Testis (tissue), 3 donors: Measurements from ENCODE around the gene SLN. TPM values are rescaled to one million over a fixed set of nuclear protein-coding genes. Genes with fewer than 3 reads are reported as not detected.

Experiments used
- DNase-seq: peaks from one replicate; pipeline ENCODE4 v3.0.0-alpha.2; 2019
- H3K27ac ChIP-seq, 2 donors: fragments of 200-600 bp; sonication (generic); one replicate each; pipeline ENCODE4 v1.5.1; 2019
- H3K27me3 ChIP-seq: fragments of 200-600 bp; sonication (generic); one replicate; pipeline ENCODE4 v1.5.1; 2019
- H3K36me3 ChIP-seq: fragments of 200-600 bp; sonication (generic); one replicate; pipeline ENCODE4 v1.5.1; 2017; ENCODE audit warnings: low read depth; ENCODE audit errors: missing control alignments
- H3K4me1 ChIP-seq: fragments of 200-600 bp; sonication (generic); one replicate; pipeline ENCODE4 v1.5.1; 2019
- H3K4me3 ChIP-seq, 2 donors: fragments of 200-600 bp; sonication (generic); one replicate each; pipeline ENCODE4 v1.5.1; 2017 to 2019
- H3K9me3 ChIP-seq: fragments of 200-600 bp; sonication (generic); one replicate; pipeline ENCODE4 v1.5.1; 2017
- CTCF ChIP-seq, 3 experiments: fragments of 450-650 bp in 2 of 3; fragments of 200-600 bp in 1 of 3; sonication (generic) in 1 of 3; IDR thresholded peaks; one replicate each; pipeline ENCODE4 v1.5.1; 2016 to 2019; ENCODE audit warnings: antibody characterized with exemption in 3 of 3, mild to moderate bottlenecking in 2 of 3, moderate library complexity in 1 of 3
- POLR2A ChIP-seq: fragments of 450-650 bp; IDR thresholded peaks from one replicate; pipeline ENCODE4 v1.6.1; 2017; ENCODE audit warnings: antibody characterized with exemption, mild to moderate bottlenecking, moderate library complexity
- WGBS, 2 donors: methylation state at CpG; one replicate each; pipeline ENCODE4 v1.1.5; 2018; 5-methylcytosine and 5-hydroxymethylcytosine counted together
- intact Hi-C: fragments of 100-400 bp; cut with DNase I; formaldehyde crosslinking; loops from one replicate; pipeline ENCODE4 v1.15.1; 2023; ENCODE audit warnings: low total_unique reads
- polyA plus RNA-seq: library from polyadenylated mRNA; stranded (reverse); fragments of 350-450 nt; fragmentation: Illumina TruSeq; extraction: RNeasy Lipid Tissue Mini Kit (QIAGEN cat#74804); gene quantifications from one replicate; pipeline ENCODE4 v1.2.3, GENCODE V29; 2014; ENCODE audit warnings: low read depth, low replicate concordance; ENCODE audit not compliant: insufficient read depth
- total RNA-seq, 2 donors: library from RNA; depleted of rRNA; stranded (reverse); fragments of >200 nt; gene quantifications; one replicate each; pipeline ENCODE4 v1.2.3, GENCODE V29; 2016

SLN gene
- total and polyA plus RNA-seq, 3 donors from 2014 or later, result 31.6 TPM; not detected in 2

DNA sequence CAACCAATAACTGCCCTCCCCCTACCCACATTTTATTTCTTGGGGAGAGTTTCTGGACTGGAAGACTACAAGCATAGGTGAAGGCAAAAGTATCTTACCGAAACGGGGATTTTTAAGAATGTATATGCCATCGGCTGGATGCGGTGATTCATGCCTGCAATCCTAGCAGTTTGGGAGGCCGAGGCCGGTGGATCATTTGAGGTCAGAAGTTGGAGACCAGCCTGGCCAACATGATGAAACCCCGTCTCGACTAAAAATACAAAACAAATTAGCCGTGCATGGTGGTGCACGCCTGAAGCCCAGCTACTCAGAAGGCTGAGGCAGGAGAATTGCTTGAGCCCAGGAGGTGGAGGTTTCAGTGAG, 20.8 kb upstream of the SLN start:
- Histone ChIP-seq H3K36me3 (no peaks in the 10 kb centered on the region), H3K4me3 (no peak overlapping the region), H3K4me1 (no peaks in the 10 kb centered on the region), H3K27me3 (no peaks in the 10 kb centered on the region), H3K27ac (no peak overlapping the region), H3K9me3 (no peaks in the 10 kb centered on the region)
- TF ChIP-seq CTCF (IDR thresholded peaks at IDR 0.05) (no peak), POLR2A (no peak)
- intact Hi-C loops, result no loop called here
- DNase-seq, result no peak
- WGBS, 2 donors, result 57 to 79% methylated on average over 10 of the region's 10 CpGs

DNA sequence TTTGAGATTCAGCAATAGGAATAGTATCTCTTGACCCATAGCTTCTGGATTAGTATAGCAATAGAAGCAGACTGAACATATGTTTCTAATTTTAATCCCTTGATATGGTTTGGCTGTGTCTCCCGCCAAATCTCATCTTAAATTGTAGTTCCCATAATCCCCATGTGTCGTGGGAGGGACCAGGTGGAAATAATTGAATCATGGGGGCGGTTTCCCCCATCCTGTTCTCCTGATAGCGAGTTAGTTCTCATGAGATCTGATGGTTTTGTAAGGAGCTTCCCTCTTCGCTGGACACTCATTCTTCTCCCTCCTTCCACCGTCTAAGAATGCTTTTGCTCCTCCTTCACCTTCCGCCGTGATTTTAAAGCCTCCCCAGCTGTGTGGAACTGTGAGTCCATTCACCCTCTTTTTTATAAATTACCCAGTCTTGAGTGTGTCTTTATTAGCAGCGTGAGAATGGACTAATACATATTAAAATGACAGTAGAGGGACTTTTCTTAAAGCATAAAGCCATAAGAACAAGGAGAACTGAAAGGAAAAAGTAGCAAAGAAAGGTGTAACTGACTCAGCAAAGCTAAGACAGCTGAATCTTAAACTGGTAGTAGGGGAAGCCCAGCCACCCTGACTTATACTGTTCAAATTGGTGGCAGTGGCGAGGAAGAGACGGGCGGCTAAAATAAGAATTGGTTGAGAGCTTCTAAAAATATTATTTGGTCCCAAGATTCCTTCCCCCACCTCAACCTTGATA, 20.3 kb upstream of the SLN start:
- TF ChIP-seq POLR2A, result no peak
- no peak for TF ChIP-seq CTCF (IDR thresholded peaks at IDR 0.05)
- Histone ChIP-seq H3K27ac (no peak overlapping the region), H3K36me3 (no peaks in the 10 kb centered on the region), H3K4me3 (no peak overlapping the region), H3K4me1 (no peaks in the 10 kb centered on the region), H3K9me3 (no peaks in the 10 kb centered on the region), H3K27me3 (no peaks in the 10 kb centered on the region)
- DNase-seq, result no peak
- intact Hi-C loops, result no loop called here
- WGBS, 2 donors, result 48 to 56% methylated on average over 12 of the region's 12 CpGs

- intact Hi-C loops, result no loop called here
- no peak for DNase-seq
- TF ChIP-seq CTCF (IDR thresholded peaks at IDR 0.05) (no peak), POLR2A (no peak)
- no peak overlapping the region for H3K4me3 ChIP-seq
- H3K27ac ChIP-seq, result no peak overlapping the region
- H3K4me1 ChIP-seq, result no peaks in the 10 kb centered on the region
- no peaks in the 10 kb centered on the region for H3K9me3 ChIP-seq
- no peaks in the 10 kb centered on the region for H3K27me3 ChIP-seq
- no peaks in the 10 kb centered on the region for H3K36me3 ChIP-seq
Observed at GRCh38 chr11:107722662-107723061, 10.8 kb upstream of the SLN start.

DNA sequence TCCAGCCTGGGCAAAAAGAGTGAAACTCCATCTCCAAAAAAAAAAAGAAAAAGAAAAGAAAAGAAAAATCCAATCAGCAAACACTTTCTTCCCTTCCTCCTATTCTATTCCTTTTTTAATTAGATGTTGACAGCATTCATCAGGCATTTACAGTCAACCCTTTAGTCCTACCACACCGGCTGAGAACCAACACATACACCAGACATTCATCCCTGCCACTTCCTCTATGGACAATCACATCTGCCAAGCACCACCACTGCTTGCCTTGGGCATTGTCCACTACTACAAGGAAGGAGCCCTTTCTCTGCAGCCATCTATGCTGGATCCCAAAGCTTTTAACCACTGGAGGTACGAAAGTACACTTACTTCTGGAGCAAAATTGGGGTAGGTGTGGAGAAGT, 9.4 kb upstream of the SLN start:
- H3K4me3 ChIP-seq, result no peak overlapping the region
- WGBS, 2 donors, result 93 to 97% methylated on average over 2 of the region's 2 CpGs
- intact Hi-C loops, result no loop called here

More for the DNA sequence above, 9.4 kb upstream of the SLN start:
- Histone ChIP-seq H3K9me3 (no peaks in the 10 kb centered on the region), H3K27ac (no peak overlapping the region), H3K4me1 (no peaks in the 10 kb centered on the region), H3K36me3 (no peaks in the 10 kb centered on the region), H3K27me3 (no peaks in the 10 kb centered on the region)
- no peak for DNase-seq
- TF ChIP-seq POLR2A, result no peak
- no peak for TF ChIP-seq CTCF (IDR thresholded peaks at IDR 0.05)
